CD4-positive, alpha-beta T cell treated with Interleukin-17A for 1 hour (primary cell): ENCODE results near the gene EFHC1.

Experiments used
- DNase-seq: peaks from one replicate; pipeline ENCODE4 v3.0.0-alpha.2; 2020

Gene EFHC1

GRCh38 chr6:52504782-52505136, 84.6 kb downstream of the EFHC1 start:
- DNase-seq: no peak

- DNase-seq: no peak
These were observed 85.7 kb downstream of the EFHC1 start for GRCh38 chr6:52505726-52506409.

GRCh38 chr6:52506476-52506875, 86.3 kb downstream of the EFHC1 start:
- no peak for DNase-seq

GRCh38 chr6:52507557-52508260, 87.6 kb downstream of the EFHC1 start:
- DNase-seq: no peak

DNA sequence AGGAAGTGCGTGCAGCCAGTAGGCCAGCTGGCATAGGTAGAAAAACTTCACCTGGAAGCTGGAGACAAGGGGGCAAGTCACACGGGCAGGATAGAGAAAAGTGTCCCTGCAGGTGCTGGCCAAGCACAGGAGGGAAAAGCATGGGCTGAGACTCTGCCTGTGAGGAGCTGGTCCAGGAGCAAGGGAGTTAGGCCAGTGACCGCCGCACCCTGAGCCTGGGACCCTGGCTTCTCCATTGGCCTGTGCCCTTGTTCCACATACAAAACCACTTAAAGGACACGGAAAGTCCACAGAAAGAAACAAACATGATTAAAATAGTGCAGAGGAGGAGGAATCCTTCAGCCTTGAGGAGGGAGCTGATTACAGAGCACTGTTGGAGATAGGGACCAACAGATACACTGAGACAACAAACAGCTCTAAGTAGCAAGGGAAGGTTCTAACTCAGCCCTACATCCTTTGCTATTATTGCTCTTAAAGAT, 88.2 kb downstream of the EFHC1 start:
- no peak for DNase-seq

GRCh38 chr6:52509281-52510212, 89.4 kb downstream of the EFHC1 start:
- no peak for DNase-seq

- no peak for DNase-seq
These were observed 90.0 kb downstream of the EFHC1 start for GRCh38 chr6:52510213-52510562.

- no peak for DNase-seq
These were observed 91.0 kb downstream of the EFHC1 start for GRCh38 chr6:52511163-52511562.

GRCh38 chr6:52511572-52512151, 91.5 kb downstream of the EFHC1 start:
- DNase-seq: no peak

DNA sequence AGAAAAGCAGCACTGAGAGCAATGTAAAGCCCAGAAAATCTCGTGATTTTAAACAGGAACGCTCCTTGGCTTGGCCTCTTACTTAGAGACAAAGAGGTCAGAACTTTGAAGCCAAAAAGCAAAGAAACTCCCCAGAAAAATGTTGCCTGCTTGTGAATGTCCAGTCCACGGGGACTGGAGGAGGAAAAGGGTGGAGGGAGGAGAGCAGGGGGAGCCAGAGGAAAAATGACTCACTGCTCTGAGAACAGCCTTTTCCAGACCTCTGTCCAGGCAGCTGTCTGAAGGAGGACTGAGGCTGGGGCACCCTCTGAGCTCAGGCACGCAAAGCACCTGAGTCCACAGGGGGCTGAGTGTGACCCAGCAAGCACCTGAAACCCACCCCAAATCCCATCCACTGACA, 92.1 kb downstream of the EFHC1 start:
- DNase-seq: no peak

- DNase-seq: no peak
These were observed 93.3 kb downstream of the EFHC1 start for GRCh38 chr6:52513464-52513863.

- DNase-seq: no peak
These were observed 93.8 kb downstream of the EFHC1 start for GRCh38 chr6:52513896-52514295.

GRCh38 chr6:52514514-52514913, 94.4 kb downstream of the EFHC1 start:
- DNase-seq: no peak

DNA sequence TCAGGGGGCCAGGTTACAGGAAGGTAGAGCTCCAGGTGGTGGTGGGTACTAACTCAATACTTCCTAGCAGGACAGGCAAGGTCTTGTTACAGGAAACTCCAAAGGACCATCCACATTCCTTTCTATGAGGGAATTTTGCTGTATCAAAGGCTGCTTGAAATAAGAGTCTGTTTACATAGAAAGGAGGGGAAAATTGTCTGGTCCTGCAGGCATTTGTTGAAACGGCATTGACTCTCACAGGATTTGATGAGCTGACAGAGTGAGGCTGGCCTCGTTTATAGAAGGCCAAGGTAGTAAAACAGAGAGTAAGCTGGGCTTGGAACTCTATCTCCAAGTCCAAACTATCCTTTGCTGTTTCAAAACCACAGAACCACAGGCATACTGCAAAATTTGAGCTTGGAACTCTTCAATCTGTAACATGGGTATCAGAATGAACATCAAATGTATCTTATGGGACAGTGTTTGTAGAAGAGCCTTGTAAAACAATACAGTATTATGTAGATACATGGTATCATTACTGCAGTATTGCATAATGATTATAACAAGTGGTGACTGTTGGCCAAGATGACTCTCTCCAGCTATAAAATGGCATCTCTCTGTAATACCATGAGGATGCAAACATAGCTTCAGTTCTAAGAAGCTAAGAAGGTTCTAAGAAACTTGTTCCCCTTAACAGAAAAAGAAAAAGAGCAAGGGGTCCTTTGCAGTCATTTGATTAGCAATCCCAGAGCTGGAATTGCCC, 95.2 kb downstream of the EFHC1 start:
- DNase-seq: no peak

- no peak for DNase-seq
These were observed 96.1 kb downstream of the EFHC1 start for GRCh38 chr6:52516269-52516668.

DNA sequence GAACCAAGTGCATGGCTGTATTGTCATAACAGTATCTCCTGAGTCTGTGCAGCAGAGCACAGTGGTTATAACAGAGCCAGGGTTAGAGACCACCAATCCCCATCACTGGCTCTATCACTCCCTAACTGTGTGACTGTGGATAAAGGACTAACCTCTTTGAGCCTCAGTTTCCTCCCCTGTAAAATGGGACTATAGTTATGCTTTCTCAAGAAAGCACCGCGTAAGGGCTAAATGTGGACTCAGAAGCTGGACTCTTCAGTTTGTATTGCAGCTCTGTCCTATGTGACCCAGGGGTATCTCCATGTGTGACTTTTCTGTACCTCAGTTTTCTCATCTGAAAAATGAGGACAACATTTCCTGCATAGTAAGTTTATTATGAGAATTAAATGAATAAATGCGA, 96.8 kb downstream of the EFHC1 start:
- DNase-seq: no peak

DNA sequence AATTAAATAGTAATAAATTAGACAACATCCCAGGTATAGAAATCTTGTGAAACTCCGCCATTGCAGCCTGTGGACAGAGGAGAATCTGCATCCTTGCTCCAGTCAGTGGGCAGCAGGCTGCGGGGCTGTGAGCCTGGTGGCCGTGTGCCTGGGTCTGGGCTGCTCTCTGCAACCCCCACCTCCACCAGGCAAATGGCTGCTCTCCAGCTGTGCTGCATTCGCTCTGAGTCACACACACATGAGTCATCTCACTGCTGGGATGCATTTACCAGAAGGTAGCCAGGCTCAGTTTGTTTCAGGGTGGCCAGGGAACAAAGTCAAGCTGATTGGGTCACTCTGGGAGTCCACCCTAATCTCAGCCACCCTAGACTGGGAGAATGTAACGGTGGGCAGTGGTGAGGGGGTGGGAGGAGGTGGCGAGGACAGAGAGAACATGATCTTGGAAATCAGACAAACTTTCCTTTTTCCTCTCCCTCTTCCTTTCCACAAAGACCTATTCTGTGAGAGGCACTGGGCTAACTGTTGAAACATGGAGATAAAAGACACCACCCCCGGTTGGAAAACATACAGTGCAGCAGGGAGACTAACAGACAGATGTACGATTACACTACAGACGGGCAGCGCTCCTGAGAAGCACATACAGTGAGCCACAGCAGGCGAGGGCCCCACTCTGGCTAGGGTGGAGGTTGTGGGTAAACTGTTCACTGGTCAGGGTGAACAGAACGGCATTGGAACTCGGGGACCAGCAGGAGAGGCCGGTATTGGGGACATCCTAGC, 97.5 kb downstream of the EFHC1 start:
- DNase-seq: no peak

DNA sequence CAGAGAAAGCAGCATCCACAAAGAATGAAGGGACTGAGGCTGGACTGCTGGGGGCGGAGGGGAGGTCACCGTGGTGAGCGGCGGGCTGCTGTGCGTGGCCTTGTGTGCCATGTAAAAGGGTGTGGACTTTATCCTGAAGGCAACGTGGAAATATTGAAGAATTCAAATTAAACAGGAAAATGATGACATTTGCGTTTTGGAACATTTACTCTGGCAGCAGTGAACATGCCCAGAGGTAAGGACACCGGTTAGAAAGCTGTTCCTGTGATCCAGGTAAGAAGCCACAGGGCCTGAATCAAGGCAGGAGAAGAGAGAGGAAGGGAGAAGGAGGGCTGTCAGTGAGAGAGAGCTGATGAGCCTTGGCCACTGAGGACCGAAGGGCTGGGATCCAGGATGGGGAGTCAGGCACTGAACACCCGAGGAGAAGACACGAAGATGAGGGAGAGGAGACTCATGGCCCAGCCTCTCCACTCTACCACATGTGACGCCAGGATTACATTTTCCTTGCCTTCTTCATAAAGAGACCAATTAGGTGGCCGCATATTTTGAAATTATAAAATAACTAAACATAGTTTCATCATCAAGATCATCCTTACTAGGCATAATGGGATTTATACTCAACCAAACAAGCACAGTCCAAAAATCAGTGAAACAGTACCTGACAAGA, 98.3 kb downstream of the EFHC1 start:
- no peak for DNase-seq

GRCh38 chr6:52519618-52520017, 99.5 kb downstream of the EFHC1 start:
- DNase-seq: no peak

DNA sequence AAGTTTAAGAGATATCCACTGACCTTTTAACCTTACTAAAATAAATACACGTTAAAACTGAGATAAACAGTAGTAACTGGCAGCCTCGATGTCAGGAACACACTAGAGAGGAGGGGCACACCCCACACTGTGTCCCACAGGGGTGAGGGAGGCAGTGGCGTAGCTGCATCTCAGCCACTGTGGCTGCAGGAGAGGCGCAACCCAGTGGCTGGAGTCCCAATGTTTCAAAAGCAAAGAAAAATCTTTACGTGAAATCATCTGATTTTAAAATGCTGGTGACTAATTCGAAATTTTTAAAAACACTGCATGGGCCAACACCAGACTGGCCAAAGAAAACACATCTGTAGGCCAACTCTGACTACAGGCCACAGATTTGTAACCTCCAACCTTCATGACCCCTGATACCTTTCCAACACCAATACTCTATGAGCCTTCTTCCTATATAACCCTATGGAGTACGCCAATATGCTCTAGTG, 102.0 kb downstream of the EFHC1 start:
- DNase-seq: no peak

- DNase-seq: no peak
These were observed 102.5 kb downstream of the EFHC1 start for GRCh38 chr6:52522655-52523054.
